COR-L47 (cell line): ENCODE measurements around the gene SCML2.
"Not testable (repeated sequence)": the region's sequence is repeated elsewhere in the genome, so short reads cannot be mapped to it uniquely, and the experiment has no call there.

Source experiments
- DNase-seq: peaks from one replicate; lab custom pipeline; 2025; lab: John Stamatoyannopoulos, UW

The SCML2 gene

GRCh38 chrX:18271309-18271708, 83.2 kb downstream of the SCML2 start:
- no peak for DNase-seq

GRCh38 chrX:18255059-18255458, 99.4 kb downstream of the SCML2 start:
- no peak for DNase-seq

GRCh38 chrX:18252644-18253359, 101.7 kb downstream of the SCML2 start:
- DNase-seq: no peak

GRCh38 chrX:18229646-18230045, 124.8 kb downstream of the SCML2 start:
- DNase-seq: not testable (repeated sequence)

GRCh38 chrX:18228069-18228468, 126.4 kb downstream of the SCML2 start:
- DNase-seq: no peak

- no peak for DNase-seq
These were observed 127.0 kb downstream of the SCML2 start for GRCh38 chrX:18227458-18227857.

GRCh38 chrX:18220786-18221185, 133.7 kb downstream of the SCML2 start, which contains the start of gene BEND2:
Gene BEND2, minus strand, starts transcription at chrX:18220886. Its CDS starts 136 bp downstream, at chrX:18220750.
- no peak for DNase-seq

- DNase-seq: no peak
These were observed 144.0 kb downstream of the SCML2 start for GRCh38 chrX:18210470-18210869.

- DNase-seq: no peak
These were observed 147.8 kb downstream of the SCML2 start for GRCh38 chrX:18206657-18207056.

GRCh38 chrX:18203631-18204030, 150.9 kb downstream of the SCML2 start:
- DNase-seq: no peak

GRCh38 chrX:18194688-18195087, 159.8 kb downstream of the SCML2 start:
- no peak for DNase-seq
